NOMO-1 (cell line): ENCODE data around the gene RPP30.
A peak's percentile ranks its signal among the peaks of the same experiment; 100 is the strongest.
"Not testable (repeated sequence)": the region's sequence is repeated elsewhere in the genome, so short reads cannot be mapped to it uniquely, and the experiment has no call there.

Source experiments
- DNase-seq, 2 experiments: peaks; one replicate each; lab custom pipeline; 2025; ENCODE audit not compliant: unreplicated experiment in 2 of 2; lab: John Stamatoyannopoulos, UW

Gene RPP30

GRCh38 chr10:90866050-90866598, 5.7 kb upstream of the RPP30 start:
- no peak for DNase-seq

GRCh38 chr10:90871279-90871765, 452 bp upstream of the RPP30 start:
- peak; percentile 45 to 74 for DNase-seq

GRCh38 chr10:90872648-90873020, 860 bp downstream of the RPP30 start:
- DNase-seq: no peak

GRCh38 chr10:90879062-90879461, 7.3 kb downstream of the RPP30 start:
- DNase-seq: no peak

- DNase-seq: peak in 1 of 2 experiments; percentile 33
Observed at GRCh38 chr10:90880059-90880719, 8.4 kb downstream of the RPP30 start.

- DNase-seq: no peak
Observed at GRCh38 chr10:90884431-90884830, 12.7 kb downstream of the RPP30 start.

GRCh38 chr10:90885176-90885575, 13.4 kb downstream of the RPP30 start:
- DNase-seq: no peak

GRCh38 chr10:90887555-90887954, 15.8 kb downstream of the RPP30 start:
- DNase-seq: no peak

- no peak for DNase-seq
Observed at GRCh38 chr10:90888387-90888786, 16.6 kb downstream of the RPP30 start.

- no peak for DNase-seq
Observed at GRCh38 chr10:90889636-90890035, 17.9 kb downstream of the RPP30 start.

- no peak for DNase-seq
Observed at GRCh38 chr10:90890347-90890746, 18.6 kb downstream of the RPP30 start.

GRCh38 chr10:90893190-90893589, 21.4 kb downstream of the RPP30 start:
- no peak for DNase-seq

GRCh38 chr10:90896916-90897315, 25.1 kb downstream of the RPP30 start:
- DNase-seq: not testable (repeated sequence)

GRCh38 chr10:90905925-90906324, 34.2 kb downstream of the RPP30 start:
- no peak for DNase-seq

- DNase-seq: no peak
Observed at GRCh38 chr10:90906596-90906995, 34.8 kb downstream of the RPP30 start.

- peak; percentile 32 to 40 for DNase-seq
Observed at GRCh38 chr10:90911133-90912051, 39.6 kb downstream of the RPP30 start.

- no peak for DNase-seq
Observed at GRCh38 chr10:90912174-90912573, 40.4 kb downstream of the RPP30 start.

GRCh38 chr10:90912854-90913479, 41.2 kb downstream of the RPP30 start:
- DNase-seq: no peak

GRCh38 chr10:90913774-90914420, 42.1 kb downstream of the RPP30 start:
- no peak for DNase-seq

- no peak for DNase-seq
Observed at GRCh38 chr10:90914992-90915765, 43.4 kb downstream of the RPP30 start.
